T47D (cell line): ENCODE data around the gene FIBIN.
"Not testable (repeated sequence)": the region's sequence is repeated elsewhere in the genome, so short reads cannot be mapped to it uniquely, and the experiment has no call there.

Experiments used
- DNase-seq, 2 experiments: peaks; one replicate each; pipeline versions ENCODE4 v3.0.0 to v3.0.0-alpha.2; 2011 to 2012; ENCODE audit warnings: low read depth in 1 of 2, low spot score in 1 of 2
- JUND ChIP-seq: IDR thresholded peaks from 2 replicates; pipeline ENCODE4 v1.6.1; 2012; ENCODE audit warnings: low read depth
- in situ Hi-C: cut with HindIII; loops from 2 replicates; pipeline ENCODE4 v1.10.0; 2016; ENCODE audit warnings: low sequenced_read_pairs, low pct_unique_long_range_greater_than_20kb

The FIBIN gene

DNA sequence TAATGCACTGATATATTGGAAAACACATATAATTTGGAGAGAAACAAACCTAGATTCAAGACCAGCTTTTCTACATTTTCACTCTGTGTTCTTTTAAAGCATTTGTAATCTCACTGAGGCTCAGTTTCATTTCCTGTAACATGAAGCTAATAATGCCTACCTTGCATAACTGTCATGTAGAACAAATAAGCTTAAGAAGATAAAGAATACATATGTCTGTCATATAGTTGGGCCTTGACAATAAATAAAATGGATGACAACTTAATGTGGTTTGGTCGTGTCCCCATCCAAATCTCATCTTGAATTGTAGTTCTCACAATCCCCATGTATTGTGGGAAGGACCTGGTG, 35.2 kb upstream of the FIBIN start:
- DNase-seq, result no peak
- in situ Hi-C loops, result no loop called here
- TF ChIP-seq JUND, result no peak

- in situ Hi-C loops, result no loop called here
- DNase-seq, result no peak
These were observed 33.6 kb upstream of the FIBIN start for GRCh38 chr11:26960281-26960680.

DNA sequence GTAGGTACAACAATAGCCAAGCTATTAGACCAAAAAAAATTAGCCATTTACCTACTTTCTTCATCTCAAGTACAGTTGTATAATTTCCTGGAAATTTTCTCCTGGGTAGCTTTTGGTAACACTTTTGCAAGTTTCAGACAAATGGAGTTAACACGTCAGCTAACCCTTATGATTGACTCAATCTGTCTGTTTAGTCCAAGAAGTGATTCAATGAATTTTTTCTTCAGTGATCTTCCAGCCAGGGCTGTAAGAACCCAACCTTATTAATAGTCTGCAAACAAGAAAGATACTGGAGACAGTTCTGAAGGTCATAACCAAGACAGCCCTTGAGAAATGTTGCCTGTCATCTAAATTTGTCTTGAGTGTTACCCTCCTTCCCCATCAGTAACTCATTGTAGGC, 30.1 kb upstream of the FIBIN start:
- in situ Hi-C loops, result no loop called here
- TF ChIP-seq JUND, result no peak
- DNase-seq, result no peak

More at GRCh38 chr11:26960281-26960680, 33.6 kb upstream of the FIBIN start:
- TF ChIP-seq JUND, result no peak

GRCh38 chr11:26964339-26964738, 29.6 kb upstream of the FIBIN start:
- in situ Hi-C loops, result no loop called here
- no peak for TF ChIP-seq JUND
- DNase-seq, result no peak

DNA sequence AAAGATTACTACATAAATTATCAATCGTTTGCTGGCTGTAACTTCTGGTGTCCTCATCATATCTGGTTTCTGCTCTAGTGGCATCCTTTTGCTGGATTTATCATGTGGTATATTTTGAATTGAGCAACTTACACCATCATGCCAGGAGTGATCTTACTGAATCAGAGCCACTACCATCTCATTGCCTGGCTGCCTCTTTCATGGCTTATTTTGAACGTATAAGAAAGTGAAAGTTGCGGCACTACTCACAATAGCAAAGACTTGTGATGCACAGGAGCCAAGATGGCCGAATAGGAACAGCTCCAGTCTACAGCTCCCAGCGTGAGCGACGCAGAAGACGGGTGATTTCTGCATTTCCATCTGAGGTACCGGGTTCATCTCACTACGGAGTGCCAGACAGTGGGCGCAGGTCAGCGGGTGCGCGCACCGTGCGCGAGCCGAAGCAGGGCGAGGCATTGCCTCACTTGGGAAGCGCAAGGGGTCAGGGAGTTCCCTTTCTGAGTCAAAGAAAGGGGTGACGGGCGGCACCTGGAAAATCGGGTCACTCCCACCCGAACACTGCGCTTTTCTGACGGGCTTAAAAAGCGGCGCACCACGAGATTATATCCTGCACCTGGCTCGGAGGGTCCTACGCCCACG, 28.9 kb upstream of the FIBIN start:
- in situ Hi-C loops, result not testable (repeated sequence)
- DNase-seq, result peak; percentile 28 to 70

GRCh38 chr11:26971961-26972360, 22.0 kb upstream of the FIBIN start:
- DNase-seq, result no peak
- TF ChIP-seq JUND, result no peak
- in situ Hi-C loops, result no loop called here

- in situ Hi-C loops, result no loop called here
- no peak for TF ChIP-seq JUND
- no peak for DNase-seq
These were observed 19.7 kb upstream of the FIBIN start for GRCh38 chr11:26974069-26974783.

DNA sequence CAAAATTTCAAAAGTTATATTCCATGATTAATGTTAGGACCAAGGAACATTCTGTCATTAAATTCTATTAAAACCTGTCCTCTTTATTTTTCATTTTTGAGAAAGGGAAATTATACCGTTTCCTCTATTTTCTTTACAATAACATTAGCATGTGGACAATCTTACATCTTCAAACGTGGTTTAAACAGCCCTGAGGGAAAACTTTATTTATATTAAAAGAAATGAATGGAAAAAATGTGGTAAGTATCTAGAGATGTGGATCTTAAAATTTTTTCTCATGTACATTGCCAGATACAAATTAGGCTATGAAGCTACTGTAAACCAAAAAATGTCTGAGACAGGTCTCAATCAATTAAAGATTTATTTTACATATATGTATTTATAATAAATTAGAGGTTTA, 18.9 kb upstream of the FIBIN start:
- in situ Hi-C loops, result no loop called here
- no peak for DNase-seq
- TF ChIP-seq JUND, result no peak

DNA sequence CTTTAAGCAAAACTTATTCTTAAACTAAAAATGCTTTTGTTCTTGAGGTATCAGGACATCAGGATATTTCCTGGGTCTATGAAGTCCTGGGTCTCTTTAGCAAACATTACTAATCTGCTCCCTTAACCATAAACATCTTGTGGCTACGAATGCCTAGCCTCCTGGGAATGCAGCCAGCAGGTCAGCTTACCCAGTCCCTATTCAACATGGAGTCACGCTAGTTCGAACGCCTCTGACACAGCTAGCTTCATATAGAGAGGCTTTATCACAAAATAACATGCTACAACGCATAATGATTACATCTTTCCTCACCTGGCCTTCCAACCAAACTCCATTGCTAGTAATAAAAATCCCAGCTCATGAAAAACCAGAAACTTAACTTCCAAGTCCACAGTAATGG, 17.5 kb upstream of the FIBIN start:
- TF ChIP-seq JUND, result no peak
- in situ Hi-C loops, result no loop called here
- DNase-seq, result peak in 1 of 2 experiments; percentile 39

DNA sequence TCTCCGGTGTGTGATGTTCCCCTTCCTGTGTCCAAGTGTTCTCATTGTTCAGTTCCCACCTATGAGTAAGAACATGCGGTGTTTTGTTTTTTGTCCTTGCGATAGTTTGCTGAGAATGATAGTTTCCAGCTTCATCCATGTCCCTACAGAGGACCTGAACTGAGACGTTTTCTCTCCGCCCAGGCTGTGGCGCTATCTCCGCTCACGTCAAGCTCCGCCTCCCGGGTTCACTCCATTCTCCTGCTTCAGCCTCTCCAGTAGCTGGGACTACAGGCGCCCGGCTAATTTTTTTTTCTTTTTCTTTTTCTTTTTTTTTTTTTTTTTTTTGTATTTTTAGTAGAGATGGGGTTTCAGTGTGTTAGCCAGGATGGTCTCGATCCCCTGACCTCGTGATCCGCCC, 16.7 kb upstream of the FIBIN start:
- DNase-seq, in situ Hi-C loops: not testable (repeated sequence)

- DNase-seq, result no peak
- in situ Hi-C loops, result no loop called here
- TF ChIP-seq JUND, result no peak
These were observed 10.3 kb upstream of the FIBIN start for GRCh38 chr11:26983645-26984044.

DNA sequence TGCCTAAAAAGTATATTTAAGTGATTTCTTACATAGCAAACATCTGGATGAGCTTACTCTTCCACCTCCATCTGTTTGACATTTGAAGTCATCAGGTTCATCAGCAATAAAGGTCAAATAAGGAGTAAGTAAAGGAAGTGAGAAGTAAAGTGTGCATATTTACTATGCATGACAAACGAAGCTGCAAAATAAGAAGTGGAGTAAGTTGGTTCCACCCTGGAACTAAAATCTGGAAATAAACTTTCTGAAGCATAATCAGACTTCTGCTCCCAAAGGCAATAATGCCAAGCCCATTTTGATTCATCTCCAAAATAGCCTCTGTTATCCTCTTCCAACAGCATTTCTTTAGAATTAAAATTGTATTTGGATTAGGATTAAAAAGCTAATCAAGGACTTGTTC, 8.4 kb upstream of the FIBIN start:
- in situ Hi-C loops, result no loop called here
- TF ChIP-seq JUND, result no peak
- no peak for DNase-seq

DNA sequence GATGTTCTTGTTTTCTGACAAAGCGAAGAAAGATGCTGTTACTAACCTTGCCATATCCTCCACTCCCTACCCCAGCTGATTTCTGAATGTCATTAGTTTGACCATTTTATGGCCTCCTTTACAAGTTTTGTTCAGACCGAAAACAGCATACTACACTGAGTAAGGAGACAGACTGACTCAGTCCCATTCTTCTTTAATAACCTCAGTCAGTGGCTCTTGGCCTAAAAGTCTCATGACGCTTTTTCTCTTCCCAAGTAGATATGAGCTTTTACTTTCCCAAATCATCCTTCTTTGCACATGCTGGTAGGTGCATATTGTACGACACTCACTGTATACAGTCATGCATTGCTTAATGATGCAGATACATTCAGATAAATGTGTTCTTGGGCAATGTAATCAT, 8.0 kb upstream of the FIBIN start:
- in situ Hi-C loops, result no loop called here
- no peak for TF ChIP-seq JUND
- DNase-seq, result no peak

- TF ChIP-seq JUND, result no peak
These were observed 6.6 kb upstream of the FIBIN start for GRCh38 chr11:26987272-26987671.

More at GRCh38 chr11:26987272-26987671, 6.6 kb upstream of the FIBIN start:
- no peak for DNase-seq
- in situ Hi-C loops, result no loop called here
